ENCODE measurements around the gene DNAJC5G. TPM values are rescaled to one million over a fixed set of nuclear protein-coding genes. Genes with fewer than 3 reads are reported as not detected.

DNAJC5G gene
- total and polyA plus RNA-seq, 2 of the 13 experiments (the other 11 are each of a cell fraction or from before 2014, with no cell fraction given) = 0.05 TPM; not detected in 1

GRCh38 chr2:27320958-27321543 is 45.8 kb downstream of the DNAJC5G start (continued):
- no peak for TF ChIP-seq PLSCR1 (CRISPR knock-in tag; IDR thresholded peaks at IDR 0.05; ENCODE audit: borderline replicate concordance)
- peak; percentile 84 to 94 for TF ChIP-seq HMGXB4 (CRISPR knock-in tag; IDR thresholded peaks at IDR 0.05; ENCODE audit: borderline replicate concordance in 1 of 2, low read depth in 1 of 2)
- TF ChIP-seq ZNF607 (CRISPR knock-in tag; IDR thresholded peaks at IDR 0.05; ENCODE audit: borderline replicate concordance) = 0 out of 2 replicates have a peak, but pooled peaks have one; percentile 12
- TF ChIP-seq FLYWCH1 (CRISPR knock-in tag; IDR thresholded peaks at IDR 0.05) = no peak
- peak; percentile 88 for TF ChIP-seq ZNF296 (CRISPR knock-in tag; conservative IDR thresholded peaks at IDR 0.05)
- TF ChIP-seq, protein P1, sequence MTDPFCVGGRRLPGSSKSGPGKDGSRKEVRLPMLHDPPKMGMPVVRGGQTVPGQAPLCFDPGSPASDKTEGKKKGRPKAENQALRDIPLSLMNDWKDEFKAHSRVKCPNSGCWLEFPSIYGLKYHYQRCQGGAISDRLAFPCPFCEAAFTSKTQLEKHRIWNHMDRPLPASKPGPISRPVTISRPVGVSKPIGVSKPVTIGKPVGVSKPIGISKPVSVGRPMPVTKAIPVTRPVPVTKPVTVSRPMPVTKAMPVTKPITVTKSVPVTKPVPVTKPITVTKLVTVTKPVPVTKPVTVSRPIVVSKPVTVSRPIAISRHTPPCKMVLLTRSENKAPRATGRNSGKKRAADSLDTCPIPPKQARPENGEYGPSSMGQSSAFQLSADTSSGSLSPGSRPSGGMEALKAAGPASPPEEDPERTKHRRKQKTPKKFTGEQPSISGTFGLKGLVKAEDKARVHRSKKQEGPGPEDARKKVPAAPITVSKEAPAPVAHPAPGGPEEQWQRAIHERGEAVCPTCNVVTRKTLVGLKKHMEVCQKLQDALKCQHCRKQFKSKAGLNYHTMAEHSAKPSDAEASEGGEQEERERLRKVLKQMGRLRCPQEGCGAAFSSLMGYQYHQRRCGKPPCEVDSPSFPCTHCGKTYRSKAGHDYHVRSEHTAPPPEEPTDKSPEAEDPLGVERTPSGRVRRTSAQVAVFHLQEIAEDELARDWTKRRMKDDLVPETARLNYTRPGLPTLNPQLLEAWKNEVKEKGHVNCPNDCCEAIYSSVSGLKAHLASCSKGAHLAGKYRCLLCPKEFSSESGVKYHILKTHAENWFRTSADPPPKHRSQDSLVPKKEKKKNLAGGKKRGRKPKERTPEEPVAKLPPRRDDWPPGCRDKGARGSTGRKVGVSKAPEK (CRISPR knock-in tag; IDR thresholded peaks at IDR 0.05; ENCODE audit: borderline replicate concordance) = no peak
- peak; percentile 84 for TF ChIP-seq RCOR2 (CRISPR knock-in tag; IDR thresholded peaks at IDR 0.05)
- TF ChIP-seq RAD51 (IDR thresholded peaks at IDR 0.05; ENCODE audit: borderline replicate concordance) = no peak
- TF ChIP-seq ZNF709 (CRISPR knock-in tag; IDR thresholded peaks at IDR 0.05) = no peak; the same call in 1 of the 2 replicates
- no peak for TF ChIP-seq CEBPZ (IDR thresholded peaks at IDR 0.05; ENCODE audit: low read length)
- no peak for TF ChIP-seq HHEX (CRISPR knock-in tag; IDR thresholded peaks at IDR 0.05)
- TF ChIP-seq ZNF432 (CRISPR knock-in tag; IDR thresholded peaks at IDR 0.05; ENCODE audit: borderline replicate concordance) = no peak
- peak; percentile 80 for TF ChIP-seq GMEB1 (CRISPR knock-in tag; IDR thresholded peaks at IDR 0.05; ENCODE audit: borderline replicate concordance)
- TF ChIP-seq POLR2AphosphoS5 (IDR thresholded peaks at IDR 0.05; ENCODE audit: low read depth, low read length) = no peak
- TF ChIP-seq ZNF121 (CRISPR knock-in tag; IDR thresholded peaks at IDR 0.05) = peak; percentile 96
- peak; percentile 65 for TF ChIP-seq KDM6A (CRISPR knock-in tag; IDR thresholded peaks at IDR 0.05; ENCODE audit: low read depth)
- TF ChIP-seq DPF2 (CRISPR knock-in tag; IDR thresholded peaks at IDR 0.05; ENCODE audit: borderline replicate concordance, low read depth) = 0 out of 2 replicates have a peak, but pooled peaks have one; percentile 33
- TF ChIP-seq ZNF772 (CRISPR knock-in tag; IDR thresholded peaks at IDR 0.05) = peak; percentile 50
- no peak for TF ChIP-seq SCMH1 (CRISPR knock-in tag; IDR thresholded peaks at IDR 0.05; ENCODE audit: borderline replicate concordance)
